CD4-positive, alpha-beta T cell (primary cell): Measurements from ENCODE around the gene FRMD6. TPM values are rescaled to one million over a fixed set of nuclear protein-coding genes. Genes with fewer than 3 reads are reported as not detected.

Experiments used
- ATAC-seq: fragments of 200-7000 bp; cut with Tn5 transposase; one replicate; pipeline ENCODE4 v1.10.0; 2022; ENCODE audit warnings: mild to moderate bottlenecking; ENCODE audit not compliant: poor library complexity
- CTCF ChIA-PET: fragments of 350-600 bp; sonication (Branson Sonifier 250); formaldehyde crosslinking; loops from one replicate; lab custom pipeline; 2021; ENCODE audit warnings: antibody characterized with exemption, inconsistent platforms; lab: Charles Lee
- POLR2A ChIA-PET: fragments of 350-600 bp; sonication (Branson Sonifier 250); formaldehyde crosslinking; loops from one replicate; lab custom pipeline; 2021; ENCODE audit warnings: antibody characterized with exemption, inconsistent platforms; lab: Charles Lee
- DNase-seq, 14 experiments: peaks; one replicate each; pipeline ENCODE4 v3.0.0-alpha.2; 2013 to 2020; ENCODE audit warnings: mixed read lengths in 2 of 14
- H3K27ac ChIP-seq, 2 donors: one replicate each; pipeline versions ENCODE4 v1.5.1 to v1.7.0; 2013; ENCODE audit warnings: low read length in 2 of 2, low read depth in 1 of 2, mild to moderate bottlenecking in 1 of 2
- H3K27me3 ChIP-seq, 2 experiments: 1 replicate in 1 of 2; 2 replicates in 1 of 2; pipeline versions ENCODE4 v1.6.1 to v1.7.0; 2013; ENCODE audit warnings: low read length in 2 of 2, control low read depth in 1 of 2, mild to moderate bottlenecking in 1 of 2, moderate library complexity in 1 of 2; ENCODE audit not compliant: insufficient read depth in 2 of 2, control insufficient read depth in 1 of 2
- H3K36me3 ChIP-seq: one replicate; pipeline ENCODE4 v1.6.1; 2013; ENCODE audit warnings: low read length, control low read depth; ENCODE audit not compliant: insufficient read depth
- H3K4me1 ChIP-seq: one replicate; pipeline ENCODE4 v1.6.1; 2013; ENCODE audit warnings: low read length, control low read depth; ENCODE audit not compliant: insufficient read depth
- H3K4me3 ChIP-seq: one replicate; pipeline ENCODE4 v1.5.1; 2013; ENCODE audit warnings: mild to moderate bottlenecking, low read length, moderate library complexity
- H3K9me3 ChIP-seq, 2 experiments: 1 replicate in 1 of 2; 2 replicates in 1 of 2; pipeline versions ENCODE4 v1.6.1 to v1.7.0; 2013; ENCODE audit warnings: low read length in 2 of 2, mild to moderate bottlenecking in 2 of 2, control low read depth in 1 of 2, moderate library complexity in 1 of 2; ENCODE audit not compliant: control insufficient read depth in 1 of 2, insufficient read depth in 1 of 2
- H3K27ac Mint-ChIP-seq: one replicate; pipeline ENCODE4 v1.8.0; 2020; ENCODE audit warnings: mixed read lengths
- H3K27me3 Mint-ChIP-seq: one replicate; pipeline ENCODE4 v1.8.0; 2021; ENCODE audit warnings: mixed read lengths
- H3K36me3 Mint-ChIP-seq: one replicate; pipeline ENCODE4 v1.8.0; 2021; ENCODE audit warnings: low read depth, mixed read lengths
- H3K4me1 Mint-ChIP-seq: one replicate; pipeline ENCODE4 v1.8.0; 2021; ENCODE audit warnings: low read depth, mixed read lengths
- H3K4me3 Mint-ChIP-seq: one replicate; pipeline ENCODE4 v1.8.0; 2020; ENCODE audit warnings: mild to moderate bottlenecking, mixed read lengths
- H3K9me3 Mint-ChIP-seq: one replicate; pipeline ENCODE4 v1.8.0; 2020; ENCODE audit warnings: mixed read lengths
- intact Hi-C, 2 experiments: fragments of 100-400 bp; cut with DNase I in 1 of 2; cut with micrococcal nuclease in 1 of 2; formaldehyde crosslinking; loops; one replicate each; pipeline versions ENCODE4 v1.15.1 to v1.9.0; 2023 to 2025; cut with DNase I, micrococcal nuclease
- total RNA-seq, 174 experiments: library from RNA in 2 of 174; stranded (reverse) in 2 of 174; gene quantifications; one replicate each; pipeline ENCODE4 v1.2.3 and lab custom pipeline; 2021 to 2026
- TF ChIP-seq, protein P1 (sequence below): fragments of 200-600 bp; IDR thresholded peaks from one replicate; pipeline ENCODE4 v1.8.0; 2022; ENCODE audit warnings: antibody characterized with exemption, mild to moderate bottlenecking

The FRMD6 gene
- total RNA-seq, 2 experiments from 2014 or later: 1.4 to 1.5 TPM

DNA sequence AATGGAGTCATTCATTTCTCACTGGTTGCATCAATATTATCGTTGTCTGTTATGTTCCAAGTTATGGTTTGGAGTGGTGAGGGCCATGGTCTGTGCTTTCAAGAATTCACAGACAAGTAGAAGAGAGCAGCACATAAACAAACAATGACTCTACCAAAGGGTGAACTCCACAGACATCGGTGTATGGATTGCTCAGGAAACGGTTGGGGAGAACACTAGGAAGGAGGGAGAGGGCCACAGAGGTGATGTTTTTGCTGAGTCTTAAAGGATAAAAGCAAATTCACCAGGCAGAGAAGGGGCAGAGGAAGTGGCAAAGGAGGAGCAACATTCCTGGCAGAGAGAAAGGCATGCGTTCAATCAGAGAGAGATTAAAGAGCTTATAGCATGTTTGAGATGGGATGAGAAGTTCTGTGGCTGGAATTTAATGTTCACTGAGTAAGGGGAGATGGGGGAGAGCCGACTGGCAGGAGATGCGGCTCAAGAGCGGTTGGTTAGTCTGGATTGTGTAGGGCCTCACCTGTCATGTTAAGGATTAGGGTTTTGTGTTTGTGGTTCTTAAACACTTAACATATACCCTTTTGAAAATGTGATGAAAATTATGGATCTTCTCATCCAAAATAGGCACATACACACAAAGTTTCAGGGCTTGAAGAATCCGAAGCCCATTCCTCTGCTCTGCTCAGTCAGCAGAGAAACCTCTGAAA, 42.3 kb upstream of the FRMD6 start:
- TF ChIP-seq, protein P1, sequence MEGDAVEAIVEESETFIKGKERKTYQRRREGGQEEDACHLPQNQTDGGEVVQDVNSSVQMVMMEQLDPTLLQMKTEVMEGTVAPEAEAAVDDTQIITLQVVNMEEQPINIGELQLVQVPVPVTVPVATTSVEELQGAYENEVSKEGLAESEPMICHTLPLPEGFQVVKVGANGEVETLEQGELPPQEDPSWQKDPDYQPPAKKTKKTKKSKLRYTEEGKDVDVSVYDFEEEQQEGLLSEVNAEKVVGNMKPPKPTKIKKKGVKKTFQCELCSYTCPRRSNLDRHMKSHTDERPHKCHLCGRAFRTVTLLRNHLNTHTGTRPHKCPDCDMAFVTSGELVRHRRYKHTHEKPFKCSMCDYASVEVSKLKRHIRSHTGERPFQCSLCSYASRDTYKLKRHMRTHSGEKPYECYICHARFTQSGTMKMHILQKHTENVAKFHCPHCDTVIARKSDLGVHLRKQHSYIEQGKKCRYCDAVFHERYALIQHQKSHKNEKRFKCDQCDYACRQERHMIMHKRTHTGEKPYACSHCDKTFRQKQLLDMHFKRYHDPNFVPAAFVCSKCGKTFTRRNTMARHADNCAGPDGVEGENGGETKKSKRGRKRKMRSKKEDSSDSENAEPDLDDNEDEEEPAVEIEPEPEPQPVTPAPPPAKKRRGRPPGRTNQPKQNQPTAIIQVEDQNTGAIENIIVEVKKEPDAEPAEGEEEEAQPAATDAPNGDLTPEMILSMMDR: no peak
- Histone ChIP-seq H3K4me1 (no peaks in the 10 kb centered on the region), H3K36me3 (no peaks in the 10 kb centered on the region), H3K27ac (no peak overlapping the region), H3K27me3 (peaks cover 0 to 4% of the 10 kb centered on the region in 2 experiments), H3K4me3 (no peak overlapping the region), H3K9me3 (no peaks in the 10 kb centered on the region)
- intact Hi-C loops: no loop called here
- ATAC-seq (no peak), DNase-seq (no peak)
- Mint-ChIP-seq H3K27me3 (peaks cover 21% of the 10 kb centered on the region), H3K36me3 (no peaks in the 10 kb centered on the region), H3K9me3 (no peaks in the 10 kb centered on the region), H3K4me3 (no peak overlapping the region), H3K27ac (no peak overlapping the region), H3K4me1 (no peaks in the 10 kb centered on the region)
- ChIA-PET POLR2A (no interaction called here), CTCF (no interaction called here)

DNA sequence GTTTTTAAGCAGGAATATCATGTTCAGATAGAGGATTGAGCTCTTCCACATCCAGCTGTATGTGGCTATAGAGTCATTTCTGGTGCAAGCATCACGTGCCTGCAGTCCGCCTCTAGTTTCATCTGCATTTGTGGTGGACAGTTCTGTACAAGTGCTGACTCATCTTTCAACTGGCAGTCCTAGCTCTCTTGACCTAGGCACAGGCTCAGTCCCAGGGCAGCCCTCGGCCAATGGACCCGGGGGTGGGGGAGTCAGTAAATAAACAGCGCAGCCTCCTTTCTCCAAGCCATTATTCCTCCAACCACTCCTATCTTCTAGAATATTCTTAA, 41.8 kb upstream of the FRMD6 start:
- DNase-seq (no peak), ATAC-seq (no peak)
- Histone ChIP-seq H3K27me3 (peaks cover 0 to 4% of the 10 kb centered on the region in 2 experiments), H3K9me3 (no peaks in the 10 kb centered on the region), H3K4me1 (no peaks in the 10 kb centered on the region), H3K27ac (no peak overlapping the region), H3K36me3 (no peaks in the 10 kb centered on the region), H3K4me3 (no peak overlapping the region)
- CTCF ChIA-PET: no interaction called here
- H3K36me3 Mint-ChIP-seq: no peaks in the 10 kb centered on the region
- POLR2A ChIA-PET: no interaction called here
- H3K27ac Mint-ChIP-seq: no peak overlapping the region
- intact Hi-C loops: no loop called here
- peaks cover 16% of the 10 kb centered on the region for H3K27me3 Mint-ChIP-seq
- no peak overlapping the region for H3K4me3 Mint-ChIP-seq
- no peaks in the 10 kb centered on the region for H3K9me3 Mint-ChIP-seq
- TF ChIP-seq, protein P1: no peak
- H3K4me1 Mint-ChIP-seq: no peaks in the 10 kb centered on the region

DNA sequence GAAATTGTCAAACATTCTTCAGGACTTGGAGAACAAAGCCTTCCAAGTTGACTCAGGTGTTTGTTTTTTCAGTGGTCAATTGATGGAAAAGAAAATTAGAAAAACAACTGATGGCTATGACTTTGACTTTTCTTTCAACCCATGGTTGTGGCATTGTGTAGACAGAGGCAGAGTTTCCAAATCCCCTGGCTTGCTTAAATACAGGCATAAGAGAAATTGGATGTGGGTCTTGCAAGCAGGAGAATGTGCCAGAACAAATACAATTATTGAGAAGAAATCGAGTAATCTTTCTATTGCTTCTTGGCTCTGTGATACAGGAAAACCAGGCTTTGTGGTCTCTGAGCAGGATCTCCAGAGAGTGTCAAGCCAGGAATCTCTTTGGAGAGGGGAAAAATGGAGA, 40.9 kb upstream of the FRMD6 start:
- Mint-ChIP-seq H3K36me3 (no peaks in the 10 kb centered on the region), H3K4me1 (no peaks in the 10 kb centered on the region), H3K4me3 (no peak overlapping the region), H3K27me3 (peaks cover 16% of the 10 kb centered on the region), H3K27ac (no peak overlapping the region), H3K9me3 (no peaks in the 10 kb centered on the region)
- Histone ChIP-seq H3K27ac (no peak overlapping the region), H3K4me3 (no peak overlapping the region), H3K27me3 (peaks cover 0 to 4% of the 10 kb centered on the region in 2 experiments), H3K4me1 (no peaks in the 10 kb centered on the region), H3K9me3 (no peaks in the 10 kb centered on the region), H3K36me3 (no peaks in the 10 kb centered on the region)
- intact Hi-C loops: no loop called here
- ChIA-PET POLR2A (no interaction called here), CTCF (no interaction called here)
- TF ChIP-seq, protein P1: no peak
- ATAC-seq (no peak), DNase-seq (no peak)
